ENCODE measurements around the gene SELENOF. TPM values are rescaled to one million over a fixed set of nuclear protein-coding genes. Genes with fewer than 3 reads are reported as not detected.

SELENOF gene
- total RNA-seq, 1 donor from 2014 or later, result 241 TPM

GRCh38 chr1:86915737-86916235, 1.9 kb upstream of the SELENOF start:
- peaks cover 22% of the 10 kb centered on the region for H3K4me1 ChIP-seq
- Mint-ChIP-seq H3K27ac (no peak overlapping the region), H3K9me3 (peaks cover 15% of the 10 kb centered on the region), H3K27me3 (ENCODE audit: insufficient read depth, low read depth) (no peaks in the 10 kb centered on the region), H3K36me3 (peaks cover 24% of the 10 kb centered on the region), H3K4me1 (peaks cover 22% of the 10 kb centered on the region), H3K4me3 (no peak overlapping the region)
- peak overlapping the region; percentile 83 for H2AFZ ChIP-seq (replicated peaks)
- peak overlapping the region; percentile 96 for H3K27ac ChIP-seq
- peaks cover 3% of the 10 kb centered on the region for H3K36me3 ChIP-seq
- H3K9me3 ChIP-seq (ENCODE audit: low read depth), result no peaks in the 10 kb centered on the region
- H3K9ac ChIP-seq, result peak overlapping the region; percentile 87
- DNase-seq (ENCODE audit: low spot score), result no peak
- TF ChIP-seq EZH2phosphoT487 (IDR thresholded peaks at IDR 0.05), result no peak
- no peak for TF ChIP-seq CTCF (IDR thresholded peaks at IDR 0.05)
- TF ChIP-seq EZH2 (IDR thresholded peaks at IDR 0.05), result no peak
- H3F3A ChIP-seq (ENCODE audit: low read depth), result peaks cover 18% of the 10 kb centered on the region
- H3K79me2 ChIP-seq (ENCODE audit: low read depth), result peaks cover 92% of the 10 kb centered on the region
- peak overlapping the region; percentile 95 for H3K4me2 ChIP-seq
- peaks cover 45% of the 10 kb centered on the region for H4K20me1 ChIP-seq (ENCODE audit: low read depth)
- no peaks in the 10 kb centered on the region for H3K27me3 ChIP-seq
- peak overlapping the region; percentile 97 for H3K4me3 ChIP-seq

- H3K9me3 ChIP-seq (ENCODE audit: low read depth), result no peaks in the 10 kb centered on the region
- peak overlapping the region; percentile 97 for H3K4me3 ChIP-seq
- peaks cover 45% of the 10 kb centered on the region for H4K20me1 ChIP-seq (ENCODE audit: low read depth)
- Mint-ChIP-seq H3K36me3 (peaks cover 21% of the 10 kb centered on the region), H3K27ac (no peak overlapping the region), H3K4me3 (no peak overlapping the region), H3K4me1 (peaks cover 22% of the 10 kb centered on the region), H3K9me3 (peaks cover 9% of the 10 kb centered on the region), H3K27me3 (ENCODE audit: insufficient read depth, low read depth) (no peaks in the 10 kb centered on the region)
- TF ChIP-seq CTCF (IDR thresholded peaks at IDR 0.05) (no peak), EZH2 (IDR thresholded peaks at IDR 0.05) (no peak), EZH2phosphoT487 (IDR thresholded peaks at IDR 0.05) (no peak)
- no peaks in the 10 kb centered on the region for H3K27me3 ChIP-seq
- H3K9ac ChIP-seq, result peak overlapping the region; percentile 87
- H3K36me3 ChIP-seq, result peaks cover 3% of the 10 kb centered on the region
- peak overlapping the region; percentile 83 for H2AFZ ChIP-seq (replicated peaks)
- peak; percentile 87 for DNase-seq (ENCODE audit: low spot score)
- peaks cover 92% of the 10 kb centered on the region for H3K79me2 ChIP-seq (ENCODE audit: low read depth)
- H3K4me2 ChIP-seq, result peak overlapping the region; percentile 95
- H3K27ac ChIP-seq, result peak overlapping the region; percentile 96
- H3K4me1 ChIP-seq, result peaks cover 22% of the 10 kb centered on the region
- H3F3A ChIP-seq (ENCODE audit: low read depth), result peaks cover 18% of the 10 kb centered on the region
These were observed 1.2 kb upstream of the SELENOF start for GRCh38 chr1:86914998-86915736.

GRCh38 chr1:86914601-86914997, 673 bp upstream of the SELENOF start, which contains the start of gene HS2ST1:
Gene HS2ST1, plus strand, starts transcription at chr1:86914635.
- Histone ChIP-seq H4K20me1 (ENCODE audit: low read depth) (peaks cover 45% of the 10 kb centered on the region), H3K9me3 (ENCODE audit: low read depth) (no peaks in the 10 kb centered on the region), H3K9ac (peak within 1 kb of the TSS; percentile 93), H3K4me2 (peak within 1 kb of the TSS; percentile 95), H3F3A (ENCODE audit: low read depth) (peaks cover 18% of the 10 kb centered on the region), H3K27me3 (no peaks in the 10 kb centered on the region), H3K4me3 (peak within 1 kb of the TSS; percentile 97), H3K4me1 (peaks cover 22% of the 10 kb centered on the region), H3K36me3 (peaks cover 3% of the 10 kb centered on the region), H3K79me2 (ENCODE audit: low read depth) (peaks cover 92% of the 10 kb centered on the region), H3K27ac (peak within 1 kb of the TSS; percentile 96), H2AFZ (replicated peaks) (peak within 1 kb of the TSS; percentile 98)
- DNase-seq (ENCODE audit: low spot score), result no peak
- no peak for TF ChIP-seq EZH2 (IDR thresholded peaks at IDR 0.05)
- no peak for TF ChIP-seq CTCF (IDR thresholded peaks at IDR 0.05)
- no peak for TF ChIP-seq EZH2phosphoT487 (IDR thresholded peaks at IDR 0.05)
- Mint-ChIP-seq H3K4me1 (peaks cover 22% of the 10 kb centered on the region), H3K9me3 (peaks cover 3% of the 10 kb centered on the region), H3K27ac (no peak within 1 kb of the TSS), H3K36me3 (peaks cover 21% of the 10 kb centered on the region), H3K4me3 (no peak within 1 kb of the TSS), H3K27me3 (ENCODE audit: insufficient read depth, low read depth) (no peaks in the 10 kb centered on the region)

Measured in neural progenitor cell (in vitro differentiated cells).